ENCODE results near the gene MRC1.

MRC1 gene

DNA sequence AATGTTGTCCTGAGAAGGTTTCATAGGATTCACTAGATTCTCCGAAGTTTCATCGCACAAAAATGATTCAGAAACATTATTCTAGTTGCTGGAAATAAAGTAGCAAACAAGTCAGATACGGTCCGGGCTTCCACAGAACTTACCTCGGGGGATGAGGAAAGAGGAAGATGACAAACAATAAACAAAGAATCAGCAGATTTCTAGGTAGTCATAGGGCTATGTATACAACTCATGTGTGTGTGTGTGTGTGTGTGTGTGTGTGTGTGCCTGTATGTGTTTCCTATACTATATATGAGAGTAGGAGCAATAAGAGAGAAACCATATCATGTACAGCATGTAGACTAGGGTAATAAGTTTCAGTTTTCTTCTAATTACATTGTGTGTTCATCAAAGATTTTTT, 40.7 kb upstream of the MRC1 start:
- Histone ChIP-seq H3K4me1 (ENCODE audit: low read depth, poor library complexity, severe bottlenecking) (no peaks in the 10 kb centered on the region), H4K20me1 (ENCODE audit: insufficient read depth) (no peaks in the 10 kb centered on the region), H3K36me3 (ENCODE audit: insufficient read depth) (no peaks in the 10 kb centered on the region), H3K4me3 (IDR thresholded peaks at IDR 0.05; ENCODE audit: insufficient read depth, low read depth, low read length) (no peak overlapping the region), H3K79me2 (ENCODE audit: insufficient read depth, low read depth) (no peaks in the 10 kb centered on the region), H3K27ac (no peak overlapping the region), H2AFZ (ENCODE audit: low read depth) (no peak overlapping the region), H3K9ac (no peak overlapping the region), H3K27me3 (ENCODE audit: insufficient read depth, low read depth) (no peaks in the 10 kb centered on the region), H3K4me2 (no peak overlapping the region)
- no peak for TF ChIP-seq CTCF (conservative IDR thresholded peaks at IDR 0.05; ENCODE audit: low read depth, low read length)

GRCh38 chr10:17768957-17769356, 40.2 kb upstream of the MRC1 start:
- H3K27ac ChIP-seq, result no peak overlapping the region
- H3K27me3 ChIP-seq (ENCODE audit: insufficient read depth, low read depth), result no peaks in the 10 kb centered on the region
- H3K9ac ChIP-seq, result no peak overlapping the region
- H2AFZ ChIP-seq (ENCODE audit: low read depth), result no peak overlapping the region
- H3K36me3 ChIP-seq (ENCODE audit: insufficient read depth), result no peaks in the 10 kb centered on the region
- H3K79me2 ChIP-seq (ENCODE audit: insufficient read depth, low read depth), result no peaks in the 10 kb centered on the region
- no peaks in the 10 kb centered on the region for H3K4me1 ChIP-seq (ENCODE audit: low read depth, poor library complexity, severe bottlenecking)
- no peaks in the 10 kb centered on the region for H4K20me1 ChIP-seq (ENCODE audit: insufficient read depth)
- TF ChIP-seq CTCF (conservative IDR thresholded peaks at IDR 0.05; ENCODE audit: low read depth, low read length), result no peak
- H3K4me3 ChIP-seq (IDR thresholded peaks at IDR 0.05; ENCODE audit: insufficient read depth, low read depth, low read length), result no peak overlapping the region
- H3K4me2 ChIP-seq, result no peak overlapping the region

DNA sequence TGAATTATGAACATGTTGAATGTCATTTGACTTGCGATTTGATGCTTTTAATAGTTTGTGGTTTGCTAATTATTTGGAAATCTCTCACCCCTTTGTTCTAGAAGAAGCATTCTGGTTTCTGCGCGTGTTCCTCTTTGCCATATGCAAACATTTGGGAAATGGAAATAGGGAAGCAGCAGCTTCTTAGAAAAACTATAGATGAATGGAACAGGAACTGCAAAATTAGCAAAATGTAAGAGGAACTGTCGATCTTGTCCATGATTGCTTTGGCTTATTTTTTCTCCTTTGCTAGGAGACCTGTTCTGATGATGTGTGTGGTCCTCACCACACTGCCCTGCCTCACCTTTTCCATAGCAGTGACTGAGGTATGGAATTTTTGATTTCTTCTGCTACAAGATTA, 38.1 kb upstream of the MRC1 start:
- TF ChIP-seq CTCF (conservative IDR thresholded peaks at IDR 0.05; ENCODE audit: low read depth, low read length), result no peak
- no peaks in the 10 kb centered on the region for H3K27me3 ChIP-seq (ENCODE audit: insufficient read depth, low read depth)
- H3K4me1 ChIP-seq (ENCODE audit: low read depth, poor library complexity, severe bottlenecking), result no peaks in the 10 kb centered on the region
- no peaks in the 10 kb centered on the region for H3K79me2 ChIP-seq (ENCODE audit: insufficient read depth, low read depth)
- no peak overlapping the region for H3K4me3 ChIP-seq (IDR thresholded peaks at IDR 0.05; ENCODE audit: insufficient read depth, low read depth, low read length)
- H3K9ac ChIP-seq, result no peak overlapping the region
- no peak overlapping the region for H3K27ac ChIP-seq
- H3K4me2 ChIP-seq, result no peak overlapping the region
- no peaks in the 10 kb centered on the region for H4K20me1 ChIP-seq (ENCODE audit: insufficient read depth)
- H2AFZ ChIP-seq (ENCODE audit: low read depth), result no peak overlapping the region
- no peaks in the 10 kb centered on the region for H3K36me3 ChIP-seq (ENCODE audit: insufficient read depth)

DNA sequence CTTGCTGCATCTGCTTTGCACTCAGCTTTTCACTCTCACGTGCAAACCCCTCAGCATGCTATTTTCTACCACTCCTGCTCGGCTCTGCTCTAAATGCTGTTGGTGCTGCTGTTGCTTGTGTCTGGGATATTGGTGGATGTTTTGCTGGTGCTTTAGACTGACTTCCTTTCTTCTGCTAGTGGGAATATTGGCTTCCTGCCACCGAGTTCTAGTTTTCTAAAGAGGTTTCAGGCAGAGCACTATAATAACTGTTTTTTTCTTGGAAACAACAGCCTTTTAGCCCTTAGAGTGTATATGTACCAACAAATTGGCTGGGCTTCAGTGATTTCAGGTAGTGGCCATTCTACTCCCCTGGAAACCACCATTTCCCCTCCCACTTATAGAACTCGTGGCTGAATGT, 29.4 kb upstream of the MRC1 start:
- Histone ChIP-seq H3K36me3 (ENCODE audit: insufficient read depth) (no peaks in the 10 kb centered on the region), H4K20me1 (ENCODE audit: insufficient read depth) (no peaks in the 10 kb centered on the region), H3K4me2 (no peak overlapping the region), H3K27ac (no peak overlapping the region), H3K27me3 (ENCODE audit: insufficient read depth, low read depth) (no peaks in the 10 kb centered on the region), H3K79me2 (ENCODE audit: insufficient read depth, low read depth) (no peaks in the 10 kb centered on the region), H2AFZ (ENCODE audit: low read depth) (no peak overlapping the region), H3K4me1 (ENCODE audit: low read depth, poor library complexity, severe bottlenecking) (no peaks in the 10 kb centered on the region), H3K9ac (no peak overlapping the region), H3K4me3 (IDR thresholded peaks at IDR 0.05; ENCODE audit: insufficient read depth, low read depth, low read length) (no peak overlapping the region)
- no peak for TF ChIP-seq CTCF (conservative IDR thresholded peaks at IDR 0.05; ENCODE audit: low read depth, low read length)

- Histone ChIP-seq H2AFZ (ENCODE audit: low read depth) (no peak overlapping the region), H3K79me2 (ENCODE audit: insufficient read depth, low read depth) (no peaks in the 10 kb centered on the region), H4K20me1 (ENCODE audit: insufficient read depth) (no peaks in the 10 kb centered on the region), H3K4me3 (IDR thresholded peaks at IDR 0.05; ENCODE audit: insufficient read depth, low read depth, low read length) (no peak overlapping the region), H3K9ac (no peak overlapping the region), H3K4me1 (ENCODE audit: low read depth, poor library complexity, severe bottlenecking) (no peaks in the 10 kb centered on the region), H3K27me3 (ENCODE audit: insufficient read depth, low read depth) (no peaks in the 10 kb centered on the region), H3K27ac (no peak overlapping the region), H3K4me2 (no peak overlapping the region), H3K36me3 (ENCODE audit: insufficient read depth) (no peaks in the 10 kb centered on the region)
- no peak for TF ChIP-seq CTCF (conservative IDR thresholded peaks at IDR 0.05; ENCODE audit: low read depth, low read length)
Observed at GRCh38 chr10:17780727-17781126, 28.4 kb upstream of the MRC1 start.
